ENCODE data around the gene HLA-DPB1.

Gene HLA-DPB1

GRCh38 chr6:33066917-33067521 is 8.8 kb upstream of the HLA-DPB1 start:
- H3K36me3 ChIP-seq (ENCODE audit: insufficient read depth, low read length) = no peaks in the 10 kb centered on the region
- no peak overlapping the region for H3K9ac ChIP-seq (ENCODE audit: low read depth, low read length, poor library complexity, severe bottlenecking)
- no peaks in the 10 kb centered on the region for H4K20me1 ChIP-seq (ENCODE audit: insufficient read depth, low read length, poor library complexity, severe bottlenecking)

DNA sequence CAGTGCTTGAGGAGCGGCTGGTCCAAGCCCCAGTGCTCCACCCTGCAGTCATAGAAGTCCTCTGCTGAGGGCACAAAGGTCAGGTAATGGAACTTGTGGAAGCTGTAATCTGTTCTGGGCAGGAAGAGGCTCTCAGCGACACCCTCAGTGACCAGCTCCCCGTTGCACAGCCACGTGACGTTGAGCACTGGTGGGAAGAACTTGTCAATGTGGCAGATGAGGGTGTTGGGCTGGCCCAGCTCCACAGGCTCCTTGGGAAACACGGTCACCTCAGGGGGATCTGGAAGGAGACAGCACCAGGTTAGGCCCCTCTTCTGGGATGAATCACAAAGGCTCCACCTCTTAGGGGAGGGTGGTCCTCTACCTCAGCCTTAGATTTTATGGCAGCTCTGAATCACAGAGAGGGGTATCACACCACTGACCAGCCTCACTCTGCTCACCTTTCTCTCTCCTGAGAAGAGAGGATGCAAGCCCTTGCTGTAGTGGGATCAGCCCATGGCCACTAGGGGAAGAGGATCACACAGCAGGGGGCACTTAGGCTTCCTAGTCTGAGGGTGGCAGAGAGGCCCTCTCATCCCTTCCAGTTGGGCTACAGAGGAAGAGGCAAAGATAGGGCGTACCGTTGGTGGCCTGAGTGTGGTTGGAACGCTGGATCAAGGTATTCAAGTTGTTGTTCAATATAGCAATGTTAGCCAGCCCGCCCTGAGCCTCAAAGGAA is 6.6 kb upstream of the HLA-DPB1 start:
- Histone ChIP-seq H3K79me2 (ENCODE audit: insufficient read depth, low read length) (no peaks in the 10 kb centered on the region), H3K27me3 (ENCODE audit: insufficient read depth, low read length, poor library complexity, severe bottlenecking) (no peaks in the 10 kb centered on the region), H4K20me1 (ENCODE audit: insufficient read depth, low read length, poor library complexity, severe bottlenecking) (no peaks in the 10 kb centered on the region), H3K4me1 (ENCODE audit: insufficient read depth, low read length, poor library complexity, severe bottlenecking) (no peaks in the 10 kb centered on the region), H3K9me3 (ENCODE audit: insufficient read depth, low read depth, low read length) (no peaks in the 10 kb centered on the region), H3K9me2 (replicated peaks; ENCODE audit: low read depth, low read length) (no peaks in the 10 kb centered on the region), H3K4me2 (ENCODE audit: low read depth, low read length, poor library complexity, severe bottlenecking) (no peak overlapping the region), H2AFZ (ENCODE audit: low read length) (no peak overlapping the region), H3K36me3 (ENCODE audit: insufficient read depth, low read length) (no peaks in the 10 kb centered on the region), H3F3A (ENCODE audit: low read depth) (no peaks in the 10 kb centered on the region), H3K4me3 (ENCODE audit: low read length, poor library complexity, severe bottlenecking) (no peak overlapping the region), H3K9ac (ENCODE audit: low read depth, low read length, poor library complexity, severe bottlenecking) (no peak overlapping the region)
- TF ChIP-seq CTCF (conservative IDR thresholded peaks at IDR 0.05; ENCODE audit: low read length) = no peak; the same call in 1 of the 2 replicates
- TF ChIP-seq EZH2phosphoT487 (IDR thresholded peaks at IDR 0.05; ENCODE audit: borderline replicate concordance) = no peak

More at GRCh38 chr6:33066917-33067521, 8.8 kb upstream of the HLA-DPB1 start:
- Histone ChIP-seq H3K27me3 (ENCODE audit: insufficient read depth, low read length, poor library complexity, severe bottlenecking) (no peaks in the 10 kb centered on the region), H3K4me3 (ENCODE audit: low read length, poor library complexity, severe bottlenecking) (no peak overlapping the region), H3K4me2 (ENCODE audit: low read depth, low read length, poor library complexity, severe bottlenecking) (no peak overlapping the region), H3K79me2 (ENCODE audit: insufficient read depth, low read length) (no peaks in the 10 kb centered on the region), H3F3A (ENCODE audit: low read depth) (no peaks in the 10 kb centered on the region), H3K9me2 (replicated peaks; ENCODE audit: low read depth, low read length) (no peaks in the 10 kb centered on the region), H3K4me1 (ENCODE audit: insufficient read depth, low read length, poor library complexity, severe bottlenecking) (peaks cover 4% of the 10 kb centered on the region), H3K9me3 (ENCODE audit: insufficient read depth, low read depth, low read length) (no peaks in the 10 kb centered on the region), H2AFZ (ENCODE audit: low read length) (no peak overlapping the region)
- TF ChIP-seq EZH2phosphoT487 (IDR thresholded peaks at IDR 0.05; ENCODE audit: borderline replicate concordance) (no peak), CTCF (conservative IDR thresholded peaks at IDR 0.05; ENCODE audit: low read length) (no peak)

DNA sequence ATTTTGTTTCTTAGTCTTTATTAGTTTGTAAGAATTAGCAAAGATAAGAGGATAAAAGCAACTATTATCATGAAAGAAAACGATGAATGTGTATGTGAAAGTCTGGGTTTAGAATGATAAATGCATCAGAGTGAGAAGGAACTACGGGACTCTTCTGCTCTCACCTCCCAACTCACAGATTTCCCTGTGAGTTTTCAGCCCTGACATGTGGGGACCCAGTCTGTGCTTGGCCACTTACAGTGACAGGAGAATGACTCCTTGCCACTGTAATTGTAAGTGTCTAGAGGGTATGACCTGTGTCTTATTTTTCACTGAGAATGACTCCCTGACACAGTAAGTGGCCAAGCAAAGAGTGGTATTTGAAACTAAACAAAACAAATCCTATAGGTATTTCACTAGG is 4.9 kb upstream of the HLA-DPB1 start:
- Histone ChIP-seq H2AFZ (ENCODE audit: low read length) (no peak overlapping the region), H3K9me3 (ENCODE audit: insufficient read depth, low read depth, low read length) (no peaks in the 10 kb centered on the region), H3K27me3 (ENCODE audit: insufficient read depth, low read length, poor library complexity, severe bottlenecking) (no peaks in the 10 kb centered on the region), H3K36me3 (ENCODE audit: insufficient read depth, low read length) (no peaks in the 10 kb centered on the region), H3K9ac (ENCODE audit: low read depth, low read length, poor library complexity, severe bottlenecking) (no peak overlapping the region), H4K20me1 (ENCODE audit: insufficient read depth, low read length, poor library complexity, severe bottlenecking) (no peaks in the 10 kb centered on the region), H3K4me3 (ENCODE audit: low read length, poor library complexity, severe bottlenecking) (no peak overlapping the region), H3K9me2 (replicated peaks; ENCODE audit: low read depth, low read length) (no peaks in the 10 kb centered on the region), H3K79me2 (ENCODE audit: insufficient read depth, low read length) (no peaks in the 10 kb centered on the region), H3K4me1 (ENCODE audit: insufficient read depth, low read length, poor library complexity, severe bottlenecking) (peaks cover under 1% of the 10 kb centered on the region), H3K4me2 (ENCODE audit: low read depth, low read length, poor library complexity, severe bottlenecking) (no peak overlapping the region), H3F3A (ENCODE audit: low read depth) (no peaks in the 10 kb centered on the region)
- TF ChIP-seq CTCF (conservative IDR thresholded peaks at IDR 0.05; ENCODE audit: low read length) (no peak), EZH2phosphoT487 (IDR thresholded peaks at IDR 0.05; ENCODE audit: borderline replicate concordance) (no peak)
